Calu3 (cell line): ENCODE results near the gene TBL3. TPM values are rescaled to one million over a fixed set of nuclear protein-coding genes. Genes with fewer than 3 reads are reported as not detected.

ENCODE experiments used
- BruUV-seq: library from RNA; stranded (reverse); fragments of 400-500 nt; replicated peaks from 2 replicates; lab custom pipeline; 2021; lab: Mats Ljungman, UMichigan
- CTCF ChIA-PET: fragments of 300-600 bp; sonication (Branson Sonifier 250); formaldehyde crosslinking; loops from one replicate; lab custom pipeline; 2022; ENCODE audit warnings: antibody characterized with exemption; lab: Charles Lee
- DNase-seq: peaks from one replicate; pipeline ENCODE4 v3.0.0; 2022
- H3K27ac Mint-ChIP-seq: one replicate; pipeline ENCODE4 v1.8.0; 2022; ENCODE audit warnings: mixed read lengths; ENCODE audit not compliant: unreplicated experiment
- H3K27me3 Mint-ChIP-seq: one replicate; pipeline ENCODE4 v1.8.0; 2022; ENCODE audit warnings: mixed read lengths; ENCODE audit not compliant: unreplicated experiment
- H3K36me3 Mint-ChIP-seq: one replicate; pipeline ENCODE4 v1.8.0; 2022; ENCODE audit warnings: mild to moderate bottlenecking, moderate library complexity, mixed read lengths; ENCODE audit not compliant: insufficient read depth, unreplicated experiment
- H3K4me1 Mint-ChIP-seq: one replicate; pipeline ENCODE4 v1.8.0; 2022; ENCODE audit warnings: mild to moderate bottlenecking, low read depth, mixed read lengths; ENCODE audit not compliant: unreplicated experiment
- H3K4me3 Mint-ChIP-seq: one replicate; pipeline ENCODE4 v1.8.0; 2022; ENCODE audit warnings: mild to moderate bottlenecking, low read depth, moderate library complexity, mixed read lengths; ENCODE audit not compliant: unreplicated experiment
- H3K9me3 Mint-ChIP-seq: one replicate; pipeline ENCODE4 v1.8.0; 2022; ENCODE audit warnings: low read depth, mixed read lengths; ENCODE audit not compliant: unreplicated experiment
- intact Hi-C: fragments of 100-400 bp; cut with micrococcal nuclease; formaldehyde crosslinking; loops from one replicate; pipeline ENCODE4 v1.10.0; 2022; ENCODE audit not compliant: unreplicated experiment
- total RNA-seq: library from RNA; stranded (reverse); gene quantifications from 2 replicates; pipeline ENCODE4 v1.2.3, GENCODE V29; 2022
- TF ChIP-seq, protein P1 (sequence below): fragments of 200-600 bp; IDR thresholded peaks from one replicate; pipeline ENCODE4 v1.8.0; 2022; ENCODE audit warnings: antibody characterized with exemption; ENCODE audit not compliant: unreplicated experiment

Gene TBL3
- total RNA-seq, 1 experiment from 2014 or later = 62.0 TPM

GRCh38 chr16:1963806-1964505, 7.9 kb upstream of the TBL3 start:
- BruUV-seq = TSS peak; percentile 75
- H3K4me1 Mint-ChIP-seq = peaks cover 26% of the 10 kb centered on the region
- intact Hi-C loops = no loop called here
- TF ChIP-seq, protein P1, sequence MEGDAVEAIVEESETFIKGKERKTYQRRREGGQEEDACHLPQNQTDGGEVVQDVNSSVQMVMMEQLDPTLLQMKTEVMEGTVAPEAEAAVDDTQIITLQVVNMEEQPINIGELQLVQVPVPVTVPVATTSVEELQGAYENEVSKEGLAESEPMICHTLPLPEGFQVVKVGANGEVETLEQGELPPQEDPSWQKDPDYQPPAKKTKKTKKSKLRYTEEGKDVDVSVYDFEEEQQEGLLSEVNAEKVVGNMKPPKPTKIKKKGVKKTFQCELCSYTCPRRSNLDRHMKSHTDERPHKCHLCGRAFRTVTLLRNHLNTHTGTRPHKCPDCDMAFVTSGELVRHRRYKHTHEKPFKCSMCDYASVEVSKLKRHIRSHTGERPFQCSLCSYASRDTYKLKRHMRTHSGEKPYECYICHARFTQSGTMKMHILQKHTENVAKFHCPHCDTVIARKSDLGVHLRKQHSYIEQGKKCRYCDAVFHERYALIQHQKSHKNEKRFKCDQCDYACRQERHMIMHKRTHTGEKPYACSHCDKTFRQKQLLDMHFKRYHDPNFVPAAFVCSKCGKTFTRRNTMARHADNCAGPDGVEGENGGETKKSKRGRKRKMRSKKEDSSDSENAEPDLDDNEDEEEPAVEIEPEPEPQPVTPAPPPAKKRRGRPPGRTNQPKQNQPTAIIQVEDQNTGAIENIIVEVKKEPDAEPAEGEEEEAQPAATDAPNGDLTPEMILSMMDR = no peak
- H3K9me3 Mint-ChIP-seq = no peaks in the 10 kb centered on the region
- DNase-seq = no peak
- H3K27me3 Mint-ChIP-seq = no peaks in the 10 kb centered on the region
- peak overlapping the region; percentile 74 for H3K4me3 Mint-ChIP-seq
- peak overlapping the region; percentile 68 for H3K27ac Mint-ChIP-seq
- CTCF ChIA-PET = interaction anchor here (0.6 to 1.5 kb wide), 5 partner anchors 18 to 248 kb away, joined by 3 to 5 read pairs (median 3); no protein-coding TSS in a partner anchor
- H3K36me3 Mint-ChIP-seq = peaks cover 75% of the 10 kb centered on the region

- TF ChIP-seq, protein P1 = no peak
- BruUV-seq = TSS peak; percentile 84
- Mint-ChIP-seq H3K4me1 (peaks cover 26% of the 10 kb centered on the region), H3K9me3 (no peaks in the 10 kb centered on the region), H3K4me3 (peak within 1 kb of the TSS; percentile 74), H3K36me3 (peaks cover 67% of the 10 kb centered on the region), H3K27me3 (no peaks in the 10 kb centered on the region), H3K27ac (peak within 1 kb of the TSS; percentile 68)
- CTCF ChIA-PET = interaction anchor here (0.6 to 1.5 kb wide), 7 partner anchors 17 to 338 kb away, joined by 3 to 7 read pairs (median 3); no protein-coding TSS in a partner anchor
- intact Hi-C loops = no loop called here
- peak; percentile 100 for DNase-seq
Measured at GRCh38 chr16:1964506-1965395, 7.1 kb upstream of the TBL3 start, which contains the start of gene RPS2. TSS of gene RPS2 (minus strand) at chr16:1964826. CDS start at chr16:1964625, 201 bp downstream.

GRCh38 chr16:1965396-1966001, 6.4 kb upstream of the TBL3 start:
- Mint-ChIP-seq H3K36me3 (peaks cover 60% of the 10 kb centered on the region), H3K27me3 (no peaks in the 10 kb centered on the region), H3K4me3 (peak overlapping the region; percentile 74), H3K9me3 (no peaks in the 10 kb centered on the region), H3K4me1 (peaks cover 26% of the 10 kb centered on the region), H3K27ac (peak overlapping the region; percentile 68)
- CTCF ChIA-PET = interaction anchor here (1.0 to 1.5 kb wide), 2 partner anchors 17 to 38 kb away, joined by 3 to 5 read pairs; no protein-coding TSS in a partner anchor
- DNase-seq = no peak
- TF ChIP-seq, protein P1 = no peak
- no TSS peak for BruUV-seq
- intact Hi-C loops = no loop called here

- intact Hi-C loops = no loop called here
- no peak for DNase-seq
- Mint-ChIP-seq H3K4me3 (peak within 1 kb of the TSS; percentile 74), H3K4me1 (peaks cover 16% of the 10 kb centered on the region), H3K9me3 (no peaks in the 10 kb centered on the region), H3K27ac (peak within 1 kb of the TSS; percentile 68), H3K36me3 (peaks cover 58% of the 10 kb centered on the region), H3K27me3 (no peaks in the 10 kb centered on the region)
- TF ChIP-seq, protein P1 = no peak
- BruUV-seq = no TSS peak
- CTCF ChIA-PET = interaction anchor here (0.6 kb wide), 1 partner anchor 319 kb away, joined by 8 read pairs; no protein-coding TSS in a partner anchor
Measured at GRCh38 chr16:1966460-1966859, 5.4 kb upstream of the TBL3 start, which contains the start of gene RNF151. TSS of gene RNF151 (plus strand) at chr16:1966856. CDS start at chr16:1966882, 26 bp downstream.
